Stomach (tissue), 4 donors: ENCODE results near the gene COL18A1.

Source experiments
- CTCF ChIP-seq, 7 experiments: fragments of 450-650 bp in 4 of 7; fragments of 200-600 bp in 3 of 7; sonication (generic) in 3 of 7; IDR thresholded peaks; one replicate each; pipeline ENCODE4 v1.5.1; 2016 to 2019; ENCODE audit warnings: antibody characterized with exemption in 7 of 7, control low read depth in 2 of 7, mild to moderate bottlenecking in 1 of 7
- EP300 ChIP-seq: sonication (generic); formaldehyde crosslinking; IDR thresholded peaks from one replicate; pipeline ENCODE4 v1.6.1; 2017; ENCODE audit warnings: antibody characterized with exemption
- POLR2A ChIP-seq, 4 donors: fragments of 450-650 bp; IDR thresholded peaks; one replicate each; pipeline ENCODE4 v1.6.1; 2016; ENCODE audit warnings: antibody characterized with exemption in 4 of 4, control low read depth in 2 of 4, mild to moderate bottlenecking in 1 of 4, moderate library complexity in 1 of 4
- POLR2AphosphoS5 ChIP-seq, 3 donors: sonication (generic); formaldehyde crosslinking; IDR thresholded peaks; one replicate each; pipeline ENCODE4 v1.6.1; 2016; ENCODE audit warnings: antibody characterized with exemption in 3 of 3

- no peak for TF ChIP-seq POLR2A (IDR thresholded peaks at IDR 0.05)
- no peak for TF ChIP-seq POLR2AphosphoS5 (IDR thresholded peaks at IDR 0.05)
- TF ChIP-seq CTCF (IDR thresholded peaks at IDR 0.05), result no peak
- TF ChIP-seq EP300, result no peak
Measured at GRCh38 chr21:45512626-45513002, 107.6 kb downstream of the COL18A1 start.
